AG09319 (cell line): ENCODE data around the gene PIAS1.

Experiments
- DNase-seq: peaks from one replicate; pipeline ENCODE4 v3.0.0-alpha.2; 2010; ENCODE audit warnings: low read depth; ENCODE audit errors: extremely low read depth
- TF ChIP-seq, protein P1 (sequence below): IDR thresholded peaks from 2 replicates; pipeline ENCODE4 v1.5.1; 2011; ENCODE audit warnings: low read depth, mild to moderate bottlenecking, inconsistent platforms, low read length, moderate library complexity

The PIAS1 gene

DNA sequence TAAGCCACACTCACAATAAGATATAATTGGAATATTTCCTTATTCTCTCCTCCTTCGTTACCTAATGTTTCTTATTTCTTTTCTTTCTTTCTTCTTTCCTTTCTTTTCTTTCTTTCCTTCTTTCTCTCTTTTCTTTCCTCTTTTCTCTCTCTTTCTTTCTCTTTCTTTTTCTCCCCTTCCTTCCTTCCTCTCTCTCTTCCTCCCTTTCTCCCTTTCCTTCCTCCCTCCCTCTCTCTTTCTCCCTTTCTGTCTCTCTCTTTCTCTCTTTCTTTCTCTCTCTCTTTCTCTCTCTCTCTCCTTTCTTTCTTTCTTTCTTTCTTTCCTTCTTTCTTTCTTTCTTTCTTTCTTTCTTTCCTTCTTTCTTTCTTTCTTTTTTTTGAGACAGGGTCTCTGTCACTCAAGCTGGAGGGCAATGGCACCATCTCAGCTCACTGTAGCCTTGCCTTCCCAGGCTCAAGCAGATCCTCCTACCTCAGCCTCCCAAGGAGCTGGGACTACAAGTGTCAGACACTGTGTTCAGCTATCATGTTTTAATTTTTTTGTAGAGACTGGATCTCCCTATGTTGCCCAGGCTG lies 19.3 kb upstream of the PIAS1 start:
- TF ChIP-seq, protein P1, sequence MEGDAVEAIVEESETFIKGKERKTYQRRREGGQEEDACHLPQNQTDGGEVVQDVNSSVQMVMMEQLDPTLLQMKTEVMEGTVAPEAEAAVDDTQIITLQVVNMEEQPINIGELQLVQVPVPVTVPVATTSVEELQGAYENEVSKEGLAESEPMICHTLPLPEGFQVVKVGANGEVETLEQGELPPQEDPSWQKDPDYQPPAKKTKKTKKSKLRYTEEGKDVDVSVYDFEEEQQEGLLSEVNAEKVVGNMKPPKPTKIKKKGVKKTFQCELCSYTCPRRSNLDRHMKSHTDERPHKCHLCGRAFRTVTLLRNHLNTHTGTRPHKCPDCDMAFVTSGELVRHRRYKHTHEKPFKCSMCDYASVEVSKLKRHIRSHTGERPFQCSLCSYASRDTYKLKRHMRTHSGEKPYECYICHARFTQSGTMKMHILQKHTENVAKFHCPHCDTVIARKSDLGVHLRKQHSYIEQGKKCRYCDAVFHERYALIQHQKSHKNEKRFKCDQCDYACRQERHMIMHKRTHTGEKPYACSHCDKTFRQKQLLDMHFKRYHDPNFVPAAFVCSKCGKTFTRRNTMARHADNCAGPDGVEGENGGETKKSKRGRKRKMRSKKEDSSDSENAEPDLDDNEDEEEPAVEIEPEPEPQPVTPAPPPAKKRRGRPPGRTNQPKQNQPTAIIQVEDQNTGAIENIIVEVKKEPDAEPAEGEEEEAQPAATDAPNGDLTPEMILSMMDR = no peak
- no peak for DNase-seq

DNA sequence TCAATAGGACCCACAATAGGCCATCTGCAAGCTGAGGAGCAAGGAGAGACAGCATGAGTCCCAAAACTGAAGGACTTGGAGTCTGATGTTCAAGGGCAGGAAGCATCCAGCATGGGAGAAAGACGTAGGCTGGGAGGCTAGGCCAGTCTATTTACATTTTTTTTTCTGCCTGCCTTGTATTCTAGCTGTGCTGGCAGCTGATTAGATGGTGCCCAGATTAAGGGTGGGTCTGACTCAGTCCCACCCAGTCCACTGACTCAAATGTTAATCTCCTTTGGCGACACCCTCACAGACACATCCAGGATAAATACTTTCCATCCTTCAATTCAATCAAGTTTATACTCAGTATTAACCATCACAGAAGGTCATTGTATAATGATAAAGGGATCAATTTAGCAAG lies 15.9 kb upstream of the PIAS1 start:
- no peak for DNase-seq
- TF ChIP-seq, protein P1 = no peak

DNA sequence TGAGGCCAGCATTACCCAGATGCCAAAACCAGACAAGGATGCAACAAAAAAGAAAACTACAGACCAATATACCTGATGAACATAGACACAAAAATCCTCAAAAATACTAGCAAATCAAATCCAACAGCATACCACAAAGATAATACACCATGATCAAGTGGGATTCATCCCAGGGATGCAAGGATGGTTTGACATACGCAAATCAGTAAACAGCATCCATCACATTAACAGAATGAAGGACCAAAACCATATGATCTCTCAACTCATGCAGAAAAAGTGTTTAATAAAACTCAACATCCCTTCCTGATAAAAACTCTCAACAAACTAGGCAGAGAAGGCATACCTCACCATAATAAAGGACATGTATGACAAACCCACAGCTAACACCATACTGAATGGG lies 14.0 kb upstream of the PIAS1 start:
- TF ChIP-seq, protein P1 = no peak

DNA sequence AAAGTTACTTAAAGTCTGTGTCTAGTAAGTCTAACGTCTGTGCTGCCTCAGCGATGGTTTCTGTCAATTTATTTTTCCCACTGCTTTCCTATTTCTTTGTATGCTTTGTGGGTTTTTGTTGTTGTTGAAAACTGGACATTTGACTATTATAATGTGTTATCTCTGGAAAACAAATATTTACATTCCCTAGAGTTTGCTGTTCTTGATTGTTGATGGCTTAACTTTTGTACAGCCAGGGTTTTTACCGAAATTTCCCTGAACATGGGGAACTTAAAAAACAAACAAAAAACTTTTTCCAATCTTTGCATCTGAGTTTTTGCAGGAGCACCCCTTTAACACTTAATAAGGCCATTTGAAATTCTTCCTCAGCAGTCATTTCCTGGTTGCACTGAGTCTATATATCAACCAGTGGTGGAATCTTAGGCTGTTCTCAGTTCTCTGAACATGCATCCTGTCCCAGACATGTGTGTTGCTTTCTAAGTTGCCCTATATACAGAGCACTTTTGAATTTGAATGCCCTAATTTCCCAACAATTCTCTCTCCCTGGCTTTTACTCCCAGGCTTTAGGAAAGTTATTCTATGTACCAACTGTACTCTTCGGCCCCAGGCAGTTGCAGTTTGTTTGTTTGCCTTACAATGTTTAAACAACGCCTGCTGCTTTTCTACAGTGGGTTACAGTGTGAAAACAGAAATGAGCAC lies 11.8 kb upstream of the PIAS1 start:
- DNase-seq = no peak
- TF ChIP-seq, protein P1 = no peak

More for the DNA sequence above, 14.0 kb upstream of the PIAS1 start:
- no peak for DNase-seq

DNA sequence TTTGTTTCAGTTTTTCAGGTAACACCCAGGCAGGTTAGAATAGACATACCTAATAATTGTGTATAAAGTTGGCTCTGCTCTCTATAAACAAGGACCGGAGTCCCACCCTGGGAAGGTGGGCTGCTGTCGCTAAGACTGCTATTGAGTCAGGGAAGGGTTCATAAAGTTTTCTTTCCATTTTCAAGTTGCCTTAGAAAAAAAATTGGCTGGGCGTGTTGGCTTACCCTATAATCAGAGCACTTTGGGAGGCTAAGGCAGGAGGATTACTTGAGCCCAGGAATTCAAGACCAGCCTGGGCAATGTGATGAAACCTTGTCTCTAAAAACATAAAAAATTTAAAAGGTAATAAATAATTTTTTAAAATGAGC lies 11.3 kb upstream of the PIAS1 start:
- DNase-seq = no peak
- TF ChIP-seq, protein P1 = no peak

DNA sequence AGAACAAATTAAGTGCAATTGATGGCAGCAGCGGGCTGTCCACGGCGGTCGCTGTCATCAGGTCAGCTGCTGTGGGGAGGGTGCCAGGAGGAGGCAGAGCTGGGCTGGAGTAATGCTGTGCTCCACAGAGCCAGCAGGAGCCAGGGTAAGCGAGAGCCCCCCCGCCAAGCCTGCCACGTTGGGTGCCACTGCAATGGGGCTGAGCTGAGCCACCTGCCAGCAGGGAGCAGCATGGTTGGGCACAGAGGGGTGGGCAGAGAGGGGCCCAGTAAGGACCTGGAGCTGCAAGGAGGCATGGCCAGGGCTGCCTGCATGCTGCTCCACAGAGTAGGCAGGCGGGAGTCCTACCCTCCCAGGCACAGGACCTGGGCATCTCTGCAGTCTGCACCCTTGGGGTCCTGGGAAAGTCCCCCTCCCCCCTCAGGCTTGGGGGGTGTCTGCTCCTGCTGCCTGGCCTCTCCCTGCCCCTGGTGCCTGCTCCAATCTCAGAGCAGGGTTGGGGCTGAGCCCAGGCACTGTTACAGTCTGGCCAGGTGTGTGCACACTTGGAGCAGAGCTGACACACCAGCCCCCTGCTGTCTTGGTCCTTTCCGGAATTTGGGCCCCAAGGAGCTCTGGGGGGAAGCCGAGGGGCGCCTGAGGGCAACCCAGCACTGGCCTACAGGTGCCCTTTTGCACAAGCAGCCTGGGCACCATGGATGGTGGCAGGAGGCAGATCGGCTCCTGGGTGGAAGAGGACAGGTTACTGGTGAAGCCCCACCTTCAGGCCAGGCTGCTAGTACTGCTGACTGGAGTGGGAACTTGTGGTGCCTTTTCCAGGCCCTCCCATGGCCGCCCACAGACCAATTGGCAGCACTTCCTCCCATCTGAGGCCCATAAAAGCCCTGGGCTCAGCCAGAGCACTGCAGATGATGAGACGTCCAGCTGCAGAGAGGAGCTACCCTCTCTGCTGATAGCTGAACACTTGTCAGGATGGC lies 8.5 kb upstream of the PIAS1 start:
- TF ChIP-seq, protein P1 = no peak
- DNase-seq = no peak

DNA sequence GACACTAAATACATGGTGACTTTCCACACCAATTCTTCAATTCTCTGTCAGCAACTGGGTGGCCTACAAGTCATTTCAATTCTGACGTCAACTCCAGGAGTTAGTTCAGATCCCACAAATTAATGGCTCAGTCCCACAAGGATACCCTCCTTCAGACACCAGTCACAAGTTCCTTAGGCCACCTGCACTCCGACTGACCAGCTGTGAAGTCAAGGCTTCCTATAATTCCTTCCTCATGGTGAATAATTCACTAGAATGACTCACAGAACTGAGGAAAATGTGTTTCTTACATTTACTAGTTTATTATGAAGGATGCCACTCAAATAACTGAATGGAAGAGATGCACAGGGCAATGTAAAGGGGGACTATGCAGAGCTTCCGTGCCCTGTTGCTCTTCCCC lies 6.3 kb upstream of the PIAS1 start:
- DNase-seq = no peak
- TF ChIP-seq, protein P1 = no peak
